CD4-positive, alpha-beta memory T cell (primary cell): ENCODE measurements around the gene IPO11. TPM values are rescaled to one million over a fixed set of nuclear protein-coding genes. Genes with fewer than 3 reads are reported as not detected.
A peak's percentile ranks its signal among the peaks of the same experiment; 100 is the strongest.

Source experiments
- CTCF ChIA-PET: fragments of 350-600 bp; sonication (Branson Sonifier 250); formaldehyde crosslinking; loops from one replicate; lab custom pipeline; 2021; ENCODE audit warnings: inconsistent platforms; ENCODE audit not compliant: partially characterized antibody; lab: Charles Lee
- POLR2A ChIA-PET: fragments of 350-600 bp; sonication (Branson Sonifier 250); formaldehyde crosslinking; loops from one replicate; lab custom pipeline; 2021; ENCODE audit not compliant: partially characterized antibody; lab: Charles Lee
- DNase-seq, 5 donors: peaks; one replicate each; pipeline versions ENCODE4 v3.0.0 to v3.0.0-alpha.2; 2020 to 2022; ENCODE audit warnings: mixed read lengths in 1 of 5
- H3K27ac ChIP-seq: one replicate; pipeline ENCODE4 v1.7.0; 2013; ENCODE audit warnings: low read depth, low read length
- H3K27me3 ChIP-seq: 2 replicates; pipeline ENCODE4 v1.7.0; 2013; ENCODE audit warnings: mild to moderate bottlenecking, low read length, moderate library complexity; ENCODE audit not compliant: insufficient read depth
- H3K36me3 ChIP-seq: 2 replicates; pipeline ENCODE4 v1.7.0; 2013; ENCODE audit warnings: mild to moderate bottlenecking, low read length, moderate library complexity; ENCODE audit not compliant: insufficient read depth
- H3K4me1 ChIP-seq: 2 replicates; pipeline ENCODE4 v1.7.0; 2013; ENCODE audit warnings: mild to moderate bottlenecking, low read length, moderate library complexity; ENCODE audit not compliant: insufficient read depth
- H3K4me3 ChIP-seq, 2 donors: one replicate each; pipeline ENCODE4 v1.7.0; 2013; ENCODE audit warnings: low read length in 2 of 2, mild to moderate bottlenecking in 1 of 2
- H3K9me3 ChIP-seq, 2 donors: one replicate each; pipeline ENCODE4 v1.7.0; 2013; ENCODE audit warnings: low read length in 2 of 2, control low read depth in 1 of 2; ENCODE audit not compliant: control insufficient read depth in 1 of 2
- H3K27ac Mint-ChIP-seq, 7 donors: one replicate each; pipeline ENCODE4 v1.8.0; 2020 to 2021; ENCODE audit warnings: mixed read lengths in 7 of 7, mild to moderate bottlenecking in 6 of 7, inconsistent platforms in 3 of 7, moderate library complexity in 3 of 7
- H3K27me3 Mint-ChIP-seq, 2 donors: one replicate each; pipeline ENCODE4 v1.8.0; 2020 to 2021; ENCODE audit warnings: mixed read lengths in 2 of 2
- H3K36me3 Mint-ChIP-seq, 2 donors: one replicate each; pipeline ENCODE4 v1.8.0; 2020 to 2021; ENCODE audit warnings: mixed read lengths in 2 of 2, inconsistent platforms in 1 of 2, mild to moderate bottlenecking in 1 of 2
- H3K4me1 Mint-ChIP-seq, 4 donors: one replicate each; pipeline ENCODE4 v1.8.0; 2020 to 2021; ENCODE audit warnings: mixed read lengths in 4 of 4, mild to moderate bottlenecking in 1 of 4
- H3K4me3 Mint-ChIP-seq, 8 donors: one replicate each; pipeline ENCODE4 v1.8.0; 2020 to 2021; ENCODE audit warnings: mixed read lengths in 8 of 8, mild to moderate bottlenecking in 7 of 8, moderate library complexity in 6 of 8, inconsistent platforms in 3 of 8
- H3K9me3 Mint-ChIP-seq, 8 donors: one replicate each; pipeline ENCODE4 v1.8.0; 2020 to 2021; ENCODE audit warnings: mixed read lengths in 8 of 8, mild to moderate bottlenecking in 5 of 8, inconsistent platforms in 3 of 8, moderate library complexity in 1 of 8
- intact Hi-C: fragments of 100-400 bp; cut with micrococcal nuclease; formaldehyde crosslinking; loops from one replicate; pipeline ENCODE4 v1.15.1; 2023
- polyA plus RNA-seq, 2 donors: library from polyadenylated mRNA; unstranded; fragments of 300-500 nt; fragmentation: Illumina TruSeq; gene quantifications; one replicate each; pipeline ENCODE4 v1.2.3, GENCODE V29; 2021
- total RNA-seq, 2 experiments: library from RNA; stranded (reverse); gene quantifications; one replicate each; pipeline ENCODE4 v1.2.3, GENCODE V29; 2021

IPO11 gene
- total and polyA plus RNA-seq, 4 experiments from 2014 or later: 8.1 to 28.5 (median 16.0) TPM

DNA sequence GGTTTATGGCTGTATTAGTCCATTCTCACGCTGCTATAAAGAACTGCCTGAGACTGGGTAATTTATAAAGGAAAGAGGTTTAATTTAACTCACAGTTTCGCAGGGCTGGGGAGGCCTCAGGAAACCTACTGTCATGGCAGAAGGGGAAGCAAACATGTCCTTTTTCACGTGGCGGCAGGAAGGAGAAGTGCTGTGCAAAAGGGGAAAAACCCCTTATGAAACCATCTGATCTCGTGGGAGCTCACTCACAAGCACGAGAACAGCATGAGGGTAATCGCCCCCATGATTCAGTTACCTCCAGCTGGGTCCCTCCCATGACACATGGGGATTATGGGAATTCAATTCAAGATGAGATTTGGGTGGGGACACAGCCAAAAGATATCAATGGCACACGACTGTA, 180.0 kb downstream of the IPO11 start:
- Mint-ChIP-seq H3K9me3 (no peaks in the 10 kb centered on the region), H3K27ac (no peak overlapping the region), H3K4me3 (no peak overlapping the region), H3K27me3 (no peaks in the 10 kb centered on the region), H3K36me3 (peaks cover 34 to 50% of the 10 kb centered on the region in 2 donors), H3K4me1 (peaks cover 0 to 13% (median 5%) of the 10 kb centered on the region in 4 donors)
- Histone ChIP-seq H3K27ac (no peak overlapping the region), H3K4me3 (no peak overlapping the region), H3K9me3 (no peaks in the 10 kb centered on the region), H3K4me1 (no peaks in the 10 kb centered on the region), H3K27me3 (no peaks in the 10 kb centered on the region), H3K36me3 (no peaks in the 10 kb centered on the region)
- DNase-seq: no peak
- POLR2A ChIA-PET: no interaction called here
- intact Hi-C loops: no loop called here
- CTCF ChIA-PET: no interaction called here

DNA sequence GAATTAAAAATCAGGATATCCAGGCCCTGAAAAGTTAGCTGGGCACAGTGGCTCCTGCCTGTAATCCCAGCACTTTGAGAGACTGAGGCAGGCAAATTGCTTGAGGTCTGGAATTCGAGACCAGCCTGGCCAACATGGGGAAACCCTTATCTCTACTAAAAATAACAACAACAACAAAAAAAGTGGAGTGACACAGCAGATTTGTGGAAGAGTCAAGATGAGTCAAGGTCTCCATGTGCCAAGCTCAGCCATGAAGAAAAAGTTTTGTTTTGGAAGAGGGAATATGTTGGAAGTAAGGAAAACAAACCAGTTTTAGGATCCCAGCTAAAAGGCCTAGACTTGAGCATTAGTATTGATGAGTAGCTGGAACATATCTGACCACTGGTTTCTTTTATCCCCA, 180.8 kb downstream of the IPO11 start:
- peaks cover 0 to 13% (median 5%) of the 10 kb centered on the region in 4 donors for H3K4me1 Mint-ChIP-seq
- intact Hi-C loops: no loop called here

DNA sequence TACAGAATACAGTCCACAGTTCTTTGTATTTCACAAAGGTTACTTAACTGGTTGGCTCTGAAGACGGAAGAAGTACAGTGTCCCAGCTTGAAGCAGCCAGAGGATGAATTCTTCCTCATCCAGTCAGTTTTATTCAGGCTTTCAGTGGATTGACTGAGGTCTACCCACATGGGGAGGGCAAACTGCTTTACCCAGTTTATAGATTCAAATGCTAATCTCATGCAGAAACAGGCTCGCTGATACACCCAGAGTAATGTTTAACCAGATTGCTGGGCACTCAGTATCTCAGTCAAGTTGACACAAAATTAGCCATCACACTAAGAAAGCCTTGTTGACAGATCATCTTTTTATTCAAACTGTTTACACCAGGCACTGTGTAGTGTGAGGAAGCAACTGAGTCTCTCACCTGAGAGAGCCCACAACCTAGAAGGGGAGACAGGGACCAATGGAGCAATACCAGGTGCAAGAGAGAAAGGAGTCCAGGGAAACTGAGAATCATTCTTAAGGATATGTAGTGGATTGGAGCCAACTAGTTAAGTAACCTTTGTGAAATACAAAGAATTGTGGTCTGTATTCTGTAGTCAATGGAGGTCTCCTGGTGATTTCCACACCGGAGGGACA, 181.9 kb downstream of the IPO11 start:
- no peak for DNase-seq
- Histone ChIP-seq H3K27ac (no peak overlapping the region), H3K27me3 (no peaks in the 10 kb centered on the region), H3K9me3 (no peaks in the 10 kb centered on the region), H3K4me3 (no peak overlapping the region), H3K4me1 (no peaks in the 10 kb centered on the region), H3K36me3 (no peaks in the 10 kb centered on the region)
- intact Hi-C loops: no loop called here
- Mint-ChIP-seq H3K4me3 (no peak overlapping the region), H3K27ac (peak overlapping the region in 1 of 7 donors; percentile 43), H3K27me3 (no peaks in the 10 kb centered on the region), H3K36me3 (peaks cover 30 to 34% of the 10 kb centered on the region in 2 donors), H3K9me3 (no peaks in the 10 kb centered on the region), H3K4me1 (peaks cover 0 to 8% (median 2%) of the 10 kb centered on the region in 4 donors)
- POLR2A ChIA-PET: no interaction called here
- CTCF ChIA-PET: interaction anchor here (0.6 to 1.0 kb wide), 3 partner anchors 11 to 116 kb away, joined by 3 to 4 read pairs (median 3); partner anchors contain the start of gene LRRC70

More for the DNA sequence above, 180.8 kb downstream of the IPO11 start:
- Mint-ChIP-seq H3K27ac (peak overlapping the region in 2 of 7 donors; percentile 43 to 65), H3K36me3 (peaks cover 36 to 45% of the 10 kb centered on the region in 2 donors), H3K4me3 (no peak overlapping the region), H3K9me3 (no peaks in the 10 kb centered on the region), H3K27me3 (no peaks in the 10 kb centered on the region)
- CTCF ChIA-PET: no interaction called here
- Histone ChIP-seq H3K4me1 (no peaks in the 10 kb centered on the region), H3K4me3 (no peak overlapping the region), H3K9me3 (no peaks in the 10 kb centered on the region), H3K36me3 (no peaks in the 10 kb centered on the region), H3K27me3 (no peaks in the 10 kb centered on the region), H3K27ac (no peak overlapping the region)
- DNase-seq: no peak
- POLR2A ChIA-PET: no interaction called here

DNA sequence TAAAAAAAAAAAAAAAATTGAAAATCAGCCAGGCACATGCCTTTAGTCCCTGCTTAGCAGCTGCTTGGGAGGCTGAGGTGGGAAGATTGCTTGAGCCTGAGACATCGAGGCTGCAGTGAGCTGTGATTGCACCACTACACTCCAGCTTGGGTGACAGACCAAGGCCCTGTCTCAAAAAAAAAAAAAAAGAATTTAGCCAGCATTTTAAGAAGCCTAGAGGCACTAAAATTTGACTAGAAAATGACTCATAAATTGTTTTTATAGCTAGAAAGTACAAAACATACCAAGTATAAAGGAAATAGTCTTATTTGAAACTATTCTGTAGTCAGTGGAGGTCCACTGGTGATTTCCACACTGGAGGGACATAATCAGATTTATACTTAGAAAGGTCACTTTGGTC, 183.5 kb downstream of the IPO11 start:
- intact Hi-C loops: no loop called here
- Histone ChIP-seq H3K27me3 (no peaks in the 10 kb centered on the region), H3K27ac (no peak overlapping the region), H3K9me3 (no peaks in the 10 kb centered on the region), H3K36me3 (no peaks in the 10 kb centered on the region), H3K4me1 (no peaks in the 10 kb centered on the region), H3K4me3 (no peak overlapping the region)
- POLR2A ChIA-PET: no interaction called here
- Mint-ChIP-seq H3K27me3 (no peaks in the 10 kb centered on the region), H3K9me3 (no peaks in the 10 kb centered on the region), H3K4me3 (no peak overlapping the region), H3K4me1 (peaks cover 0 to 8% (median 5%) of the 10 kb centered on the region in 4 donors), H3K27ac (no peak overlapping the region), H3K36me3 (peaks cover 28 to 30% of the 10 kb centered on the region in 2 donors)
- DNase-seq: no peak
- CTCF ChIA-PET: no interaction called here

DNA sequence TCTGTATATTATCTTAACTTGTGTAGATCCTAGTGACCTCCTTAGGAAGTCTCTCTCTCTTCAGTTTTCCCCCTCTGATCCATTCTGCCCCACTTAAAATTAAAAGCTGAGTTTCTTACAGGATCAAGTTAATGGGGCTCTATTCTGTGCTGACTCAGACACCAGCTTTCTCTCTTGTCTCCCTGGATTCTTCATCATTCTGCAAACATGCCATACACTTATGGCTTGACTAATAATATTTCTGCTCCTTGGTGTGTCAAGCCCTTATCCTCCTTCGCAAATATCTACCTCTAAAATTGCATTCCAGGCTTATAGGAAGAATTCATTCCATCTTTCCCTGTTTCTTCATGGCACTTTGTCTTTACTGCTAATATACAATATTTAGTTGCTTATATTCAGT, 184.1 kb downstream of the IPO11 start:
- CTCF ChIA-PET: no interaction called here
- H3K27ac Mint-ChIP-seq: no peak overlapping the region
- POLR2A ChIA-PET: no interaction called here

DNA sequence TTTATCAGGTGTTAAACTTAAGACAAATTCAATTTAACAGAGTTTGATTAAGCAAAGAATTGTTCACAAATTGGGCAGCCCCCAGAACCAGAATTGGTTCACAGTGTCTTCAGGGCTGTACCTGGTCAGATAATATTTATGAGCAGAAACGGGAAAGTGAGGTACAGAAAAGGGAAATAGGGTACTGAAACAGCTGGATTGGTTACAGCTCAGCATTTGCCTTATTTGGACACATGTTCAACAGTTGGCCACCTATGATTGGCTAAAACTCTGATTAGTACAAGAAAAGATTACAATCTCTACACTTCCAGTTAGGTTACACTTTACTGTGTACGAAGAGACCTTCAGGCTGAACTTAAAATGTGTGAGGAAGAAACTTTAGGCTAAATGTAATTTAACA, 184.8 kb downstream of the IPO11 start:
- ChIA-PET CTCF (no interaction called here), POLR2A (no interaction called here)
- Histone ChIP-seq H3K4me1 (no peaks in the 10 kb centered on the region), H3K36me3 (no peaks in the 10 kb centered on the region), H3K9me3 (no peaks in the 10 kb centered on the region), H3K4me3 (no peak overlapping the region), H3K27ac (no peak overlapping the region), H3K27me3 (no peaks in the 10 kb centered on the region)
- H3K4me1 Mint-ChIP-seq: peaks cover 0 to 12% (median 6%) of the 10 kb centered on the region in 4 donors
- peak overlapping the region in 1 of 7 donors; percentile 57 for H3K27ac Mint-ChIP-seq
- intact Hi-C loops: no loop called here
- DNase-seq: no peak
- H3K9me3 Mint-ChIP-seq: no peaks in the 10 kb centered on the region
- H3K36me3 Mint-ChIP-seq: peaks cover 20 to 24% of the 10 kb centered on the region in 2 donors
- H3K4me3 Mint-ChIP-seq: no peak overlapping the region
- H3K27me3 Mint-ChIP-seq: no peaks in the 10 kb centered on the region

More for the DNA sequence above, 184.1 kb downstream of the IPO11 start:
- Mint-ChIP-seq H3K4me1 (peaks cover 0 to 8% (median 6%) of the 10 kb centered on the region in 4 donors), H3K9me3 (no peaks in the 10 kb centered on the region), H3K4me3 (no peak overlapping the region), H3K36me3 (peaks cover 25 to 26% of the 10 kb centered on the region in 2 donors), H3K27me3 (no peaks in the 10 kb centered on the region)
- H3K36me3 ChIP-seq: no peaks in the 10 kb centered on the region
- no peak for DNase-seq
- H3K9me3 ChIP-seq: no peaks in the 10 kb centered on the region
- H3K27ac ChIP-seq: no peak overlapping the region
- no peaks in the 10 kb centered on the region for H3K4me1 ChIP-seq
- no peaks in the 10 kb centered on the region for H3K27me3 ChIP-seq
- H3K4me3 ChIP-seq: no peak overlapping the region
- intact Hi-C loops: no loop called here

DNA sequence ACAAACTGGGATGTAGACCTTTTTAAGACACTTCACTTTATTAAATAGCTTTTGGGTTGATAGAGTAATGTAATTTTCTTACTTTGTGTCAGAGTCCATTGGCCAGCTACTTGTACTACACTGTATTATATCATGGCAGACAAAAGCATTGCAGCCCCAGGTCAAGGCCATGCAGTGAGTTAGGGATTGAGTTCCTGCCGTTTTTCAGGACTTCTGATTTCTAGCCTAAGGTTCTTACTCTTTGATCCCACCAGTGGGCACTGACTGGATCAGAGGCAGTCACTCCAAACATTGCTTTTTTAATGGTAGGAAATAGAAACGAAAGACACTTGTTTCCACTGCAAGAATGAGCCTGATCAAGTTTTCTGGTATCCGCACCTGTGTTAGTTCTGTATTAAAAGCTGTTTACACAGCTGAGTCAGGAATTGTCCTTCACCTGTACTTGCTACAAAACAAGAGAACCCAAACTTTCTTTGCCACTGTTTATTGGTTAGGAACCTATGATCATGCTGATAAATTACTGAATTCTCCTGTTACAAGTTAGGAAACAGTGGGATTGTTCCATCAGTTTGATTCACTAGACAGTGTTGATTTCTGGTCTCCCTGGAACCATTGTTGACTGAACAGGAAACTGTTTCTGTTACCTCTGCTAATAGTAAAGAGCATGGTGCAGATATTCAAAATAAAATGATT, 188.1 kb downstream of the IPO11 start:
- no peaks in the 10 kb centered on the region for H3K27me3 Mint-ChIP-seq
- Histone ChIP-seq H3K4me3 (no peak overlapping the region), H3K4me1 (peaks cover 5% of the 10 kb centered on the region), H3K27ac (no peak overlapping the region), H3K27me3 (no peaks in the 10 kb centered on the region), H3K9me3 (no peaks in the 10 kb centered on the region), H3K36me3 (peaks cover 5% of the 10 kb centered on the region)
- no peaks in the 10 kb centered on the region for H3K9me3 Mint-ChIP-seq
- POLR2A ChIA-PET: no interaction called here
- H3K36me3 Mint-ChIP-seq: peaks cover 10 to 12% of the 10 kb centered on the region in 2 donors
- CTCF ChIA-PET: no interaction called here
- intact Hi-C loops: no loop called here
- H3K4me3 Mint-ChIP-seq: no peak overlapping the region
- peaks cover 5 to 7% (median 5%) of the 10 kb centered on the region in 4 donors for H3K4me1 Mint-ChIP-seq
- H3K27ac Mint-ChIP-seq: no peak overlapping the region
- DNase-seq: no peak
